Peyer's patch (tissue), 4 donors: ENCODE results near the gene TMEM132D. TPM values are rescaled to one million over a fixed set of nuclear protein-coding genes. Genes with fewer than 3 reads are reported as not detected.

Experiments used
- DNase-seq, 3 donors: peaks; one replicate each; pipeline ENCODE4 v3.0.0-alpha.2; 2017 to 2019
- H3K27ac ChIP-seq, 4 donors: fragments of 200-600 bp; sonication (generic); one replicate each; pipeline ENCODE4 v1.5.1; 2016 to 2019
- H3K27me3 ChIP-seq, 2 donors: fragments of 200-600 bp; sonication (generic); one replicate each; pipeline ENCODE4 v1.5.1; 2019
- H3K36me3 ChIP-seq, 3 donors: fragments of 200-600 bp; sonication (generic); one replicate each; pipeline ENCODE4 v1.5.1; 2016 to 2019
- H3K4me1 ChIP-seq, 4 donors: fragments of 200-600 bp; sonication (generic); one replicate each; pipeline ENCODE4 v1.5.1; 2016 to 2019
- H3K4me3 ChIP-seq, 4 donors: fragments of 200-600 bp; sonication (generic); 1 replicate in 3 of 4; 2 replicates in 1 of 4; pipeline ENCODE4 v1.5.1; 2016 to 2019; ENCODE audit warnings: mild to moderate bottlenecking in 1 of 4
- H3K9me3 ChIP-seq, 4 donors: fragments of 200-600 bp; sonication (generic); one replicate each; pipeline ENCODE4 v1.5.1; 2016 to 2019; ENCODE audit warnings: mild to moderate bottlenecking in 1 of 4
- CTCF ChIP-seq, 6 experiments: fragments of 450-650 bp in 4 of 6; fragments of 200-600 bp in 2 of 6; sonication (generic) in 1 of 6; IDR thresholded peaks; one replicate each; pipeline ENCODE4 v1.5.1; 2017 to 2019; ENCODE audit warnings: antibody characterized with exemption in 6 of 6, mild to moderate bottlenecking in 3 of 6, moderate library complexity in 1 of 6
- POLR2A ChIP-seq, 2 donors: fragments of 450-650 bp; IDR thresholded peaks; one replicate each; pipeline ENCODE4 v1.5.1; 2017; ENCODE audit warnings: antibody characterized with exemption in 2 of 2, mild to moderate bottlenecking in 2 of 2, moderate library complexity in 2 of 2
- total RNA-seq, 4 donors: library from RNA; depleted of rRNA; stranded (reverse); fragments of >200 nt; gene quantifications; one replicate each; pipeline ENCODE4 v1.1.0, GENCODE V29; 2016

The TMEM132D gene
- total RNA-seq, 4 donors from 2014 or later, result 0.27 to 1.7 (median 0.41) TPM

- no peaks in the 10 kb centered on the region for H3K36me3 ChIP-seq
- no peak for DNase-seq
- no peaks in the 10 kb centered on the region for H3K4me1 ChIP-seq
- no peaks in the 10 kb centered on the region for H3K9me3 ChIP-seq
- no peaks in the 10 kb centered on the region for H3K27me3 ChIP-seq
- no peak for TF ChIP-seq CTCF (IDR thresholded peaks at IDR 0.05)
- no peak for TF ChIP-seq POLR2A (IDR thresholded peaks at IDR 0.05)
- H3K27ac ChIP-seq, result no peak overlapping the region
- H3K4me3 ChIP-seq, result no peak overlapping the region
Measured at GRCh38 chr12:129673806-129674205, 230.0 kb downstream of the TMEM132D start.

GRCh38 chr12:129672110-129672509 lies 231.7 kb downstream of the TMEM132D start:
- no peak overlapping the region for H3K4me3 ChIP-seq
- no peaks in the 10 kb centered on the region for H3K9me3 ChIP-seq
- H3K4me1 ChIP-seq, result no peaks in the 10 kb centered on the region
- H3K27ac ChIP-seq, result no peak overlapping the region
- no peak for TF ChIP-seq CTCF (IDR thresholded peaks at IDR 0.05)
- TF ChIP-seq POLR2A (IDR thresholded peaks at IDR 0.05), result no peak
- no peaks in the 10 kb centered on the region for H3K27me3 ChIP-seq
- DNase-seq, result no peak
- H3K36me3 ChIP-seq, result no peaks in the 10 kb centered on the region

GRCh38 chr12:129670256-129670920 lies 233.4 kb downstream of the TMEM132D start:
- no peaks in the 10 kb centered on the region for H3K27me3 ChIP-seq
- no peak overlapping the region for H3K27ac ChIP-seq
- DNase-seq, result no peak
- H3K4me3 ChIP-seq, result no peak overlapping the region
- TF ChIP-seq CTCF (IDR thresholded peaks at IDR 0.05) (no peak), POLR2A (IDR thresholded peaks at IDR 0.05) (no peak)
- H3K4me1 ChIP-seq, result no peaks in the 10 kb centered on the region
- H3K36me3 ChIP-seq, result no peaks in the 10 kb centered on the region
- H3K9me3 ChIP-seq, result no peaks in the 10 kb centered on the region

GRCh38 chr12:129665414-129665813 lies 238.4 kb downstream of the TMEM132D start:
- Histone ChIP-seq H3K4me1 (no peaks in the 10 kb centered on the region), H3K4me3 (no peak overlapping the region), H3K9me3 (no peaks in the 10 kb centered on the region), H3K36me3 (no peaks in the 10 kb centered on the region), H3K27ac (no peak overlapping the region), H3K27me3 (no peaks in the 10 kb centered on the region)
- DNase-seq, result no peak
- TF ChIP-seq CTCF (IDR thresholded peaks at IDR 0.05), result no peak
- no peak for TF ChIP-seq POLR2A (IDR thresholded peaks at IDR 0.05)

- no peaks in the 10 kb centered on the region for H3K36me3 ChIP-seq
- TF ChIP-seq CTCF (IDR thresholded peaks at IDR 0.05) (no peak), POLR2A (IDR thresholded peaks at IDR 0.05) (no peak)
- no peak overlapping the region for H3K27ac ChIP-seq
- no peaks in the 10 kb centered on the region for H3K27me3 ChIP-seq
- H3K4me3 ChIP-seq, result no peak overlapping the region
- no peak for DNase-seq
- no peaks in the 10 kb centered on the region for H3K4me1 ChIP-seq
- no peaks in the 10 kb centered on the region for H3K9me3 ChIP-seq
Measured at GRCh38 chr12:129662234-129662633, 241.6 kb downstream of the TMEM132D start.

- H3K4me1 ChIP-seq, result no peaks in the 10 kb centered on the region
- no peaks in the 10 kb centered on the region for H3K27me3 ChIP-seq
- no peak overlapping the region for H3K4me3 ChIP-seq
- TF ChIP-seq CTCF (IDR thresholded peaks at IDR 0.05) (no peak), POLR2A (IDR thresholded peaks at IDR 0.05) (no peak)
- no peaks in the 10 kb centered on the region for H3K36me3 ChIP-seq
- H3K9me3 ChIP-seq, result no peaks in the 10 kb centered on the region
- H3K27ac ChIP-seq, result no peak overlapping the region
- no peak for DNase-seq
Measured at GRCh38 chr12:129660946-129661345, 242.9 kb downstream of the TMEM132D start.
